GM23338 (cell line): Measurements from ENCODE around the gene UMODL1. TPM values are rescaled to one million over a fixed set of nuclear protein-coding genes. Genes with fewer than 3 reads are reported as not detected.

ENCODE experiments used
- ATAC-seq: fragments of 200-7000 bp; cut with Tn5 transposase; 3 replicates; pipeline ENCODE4 v1.9.1; 2020
- DNase-seq: peaks from one replicate; pipeline ENCODE4 v3.0.0-alpha.2; 2015; ENCODE audit warnings: low spot score
- H2AFZ ChIP-seq: fragments of 200-600 bp; sonication (generic); 2 replicates; pipeline ENCODE4 v1.8.0; 2016; ENCODE audit warnings: antibody characterized with exemption, mild to moderate bottlenecking, moderate library complexity
- H3F3A ChIP-seq: fragments of 200-600 bp; sonication (generic); replicated peaks from 2 replicates; pipeline ENCODE4 v1.8.0; 2017; ENCODE audit warnings: antibody characterized with exemption, mixed run types, low read depth
- H3K27ac ChIP-seq: fragments of 200-600 bp; sonication (generic); 2 replicates; pipeline ENCODE4 v1.6.1; 2016; ENCODE audit warnings: low read depth
- H3K27me3 ChIP-seq: fragments of 200-600 bp; sonication (generic); 2 replicates; pipeline ENCODE4 v1.8.0; 2016; ENCODE audit warnings: mild to moderate bottlenecking, mixed run types, moderate library complexity; ENCODE audit not compliant: insufficient read depth
- H3K36me3 ChIP-seq: fragments of 200-600 bp; sonication (generic); 2 replicates; pipeline ENCODE4 v1.8.0; 2016; ENCODE audit warnings: mild to moderate bottlenecking; ENCODE audit not compliant: insufficient read depth
- H3K4me1 ChIP-seq: fragments of 200-600 bp; sonication (generic); 2 replicates; pipeline ENCODE4 v1.8.0; 2016; ENCODE audit warnings: mild to moderate bottlenecking, moderate library complexity; ENCODE audit not compliant: insufficient read depth
- H3K4me2 ChIP-seq: fragments of 200-600 bp; sonication (generic); 2 replicates; pipeline ENCODE4 v1.7.1; 2017; ENCODE audit warnings: mixed run types
- H3K4me3 ChIP-seq: fragments of 200-600 bp; sonication (generic); 2 replicates; pipeline ENCODE4 v1.6.1; 2016; ENCODE audit warnings: mixed run types
- H3K79me2 ChIP-seq: fragments of 200-600 bp; sonication (generic); replicated peaks from 2 replicates; pipeline ENCODE4 v1.8.0; 2017; ENCODE audit warnings: mild to moderate bottlenecking; ENCODE audit not compliant: insufficient read depth
- H3K9me2 ChIP-seq: fragments of 200-600 bp; sonication (generic); 2 replicates; pipeline ENCODE4 v1.8.0; 2017; ENCODE audit not compliant: insufficient read depth
- H4K20me1 ChIP-seq: fragments of 200-600 bp; sonication (generic); replicated peaks from 2 replicates; pipeline ENCODE4 v1.8.0; 2017; ENCODE audit warnings: mild to moderate bottlenecking; ENCODE audit not compliant: insufficient read depth
- H3K27ac Mint-ChIP-seq: 2 replicates; pipeline ENCODE4 v1.8.0; 2020; ENCODE audit warnings: inconsistent platforms, mild to moderate bottlenecking, moderate library complexity, mixed read lengths
- H3K27me3 Mint-ChIP-seq: 3 replicates; pipeline ENCODE4 v1.8.0; 2022; ENCODE audit warnings: low read depth, mild to moderate bottlenecking, moderate library complexity, mixed read lengths, inconsistent platforms; ENCODE audit not compliant: insufficient read depth, poor library complexity
- H3K36me3 Mint-ChIP-seq: 3 replicates; pipeline ENCODE4 v1.8.0; 2021; ENCODE audit warnings: low read depth, mild to moderate bottlenecking, inconsistent platforms, moderate library complexity, mixed read lengths
- H3K4me1 Mint-ChIP-seq: 3 replicates; pipeline ENCODE4 v1.8.0; 2020; ENCODE audit warnings: mild to moderate bottlenecking, inconsistent platforms, mixed read lengths
- H3K4me3 Mint-ChIP-seq: 3 replicates; pipeline ENCODE4 v1.8.0; 2021; ENCODE audit warnings: moderate library complexity, mild to moderate bottlenecking, inconsistent platforms, mixed read lengths
- H3K9me3 Mint-ChIP-seq: 3 replicates; pipeline ENCODE4 v1.8.0; 2020; ENCODE audit warnings: moderate library complexity, mild to moderate bottlenecking, inconsistent platforms, mixed read lengths
- CREB1 ChIP-seq: fragments of 250-450 bp; sonication (Bioruptor Pico); IDR thresholded peaks from 2 replicates; pipeline ENCODE4 v1.5.0; 2020; ENCODE audit warnings: low read depth, mild to moderate bottlenecking, moderate library complexity
- CTCF ChIP-seq, 2 experiments: fragments of 200-600 bp in 1 of 2; sonication (generic) in 1 of 2; conservative IDR thresholded peaks; 2 replicates each; pipeline versions ENCODE4 v1.5.1 to v1.6.1; 2016 to 2017; ENCODE audit warnings: antibody characterized with exemption in 2 of 2, low read depth in 2 of 2, mild to moderate bottlenecking in 2 of 2, moderate library complexity in 1 of 2
- EZH2 ChIP-seq: fragments of 200-600 bp; sonication (generic); IDR thresholded peaks from one replicate; pipeline ENCODE4 v1.8.0; 2017; ENCODE audit warnings: antibody characterized with exemption, mild to moderate bottlenecking, low read depth; ENCODE audit not compliant: unreplicated experiment
- EZH2phosphoT487 ChIP-seq: fragments of 200-600 bp; sonication (generic); IDR thresholded peaks from one replicate; pipeline ENCODE4 v1.8.1; 2018; ENCODE audit warnings: antibody characterized with exemption; ENCODE audit not compliant: unreplicated experiment
- JUNB ChIP-seq: IDR thresholded peaks from one replicate; pipeline ENCODE4 v1.6.1; 2016; ENCODE audit warnings: antibody characterized with exemption; ENCODE audit not compliant: unreplicated experiment
- NANOG ChIP-seq: IDR thresholded peaks from 2 replicates; pipeline ENCODE4 v1.6.1; 2016; ENCODE audit warnings: antibody characterized with exemption, borderline replicate concordance
- POLR2AphosphoS5 ChIP-seq: IDR thresholded peaks from 2 replicates; pipeline ENCODE4 v1.6.1; 2016; ENCODE audit warnings: antibody characterized with exemption, low read depth
- STAT1 ChIP-seq: IDR thresholded peaks from one replicate; pipeline ENCODE4 v1.6.1; 2016; ENCODE audit warnings: antibody characterized with exemption; ENCODE audit not compliant: unreplicated experiment
- ZNF114 ChIP-seq: fragments of 250-450 bp; sonication (Bioruptor Pico); IDR thresholded peaks from 2 replicates; pipeline ENCODE4 v1.5.0; 2020; ENCODE audit warnings: mild to moderate bottlenecking, moderate library complexity
- ZNF331 ChIP-seq: fragments of 250-450 bp; sonication (Bioruptor Pico); IDR thresholded peaks from 2 replicates; pipeline ENCODE4 v1.5.0; 2020; ENCODE audit warnings: low read depth, mild to moderate bottlenecking, moderate library complexity
- polyA plus RNA-seq: library from polyadenylated mRNA; unstranded; fragments of >200 nt; fragmentation: Nextera tagmentation; extraction: Ambion mirVana; gene quantifications from 2 replicates; pipeline ENCODE4 v1.2.1, GENCODE V29; 2016
- total RNA-seq: library from RNA; depleted of rRNA; stranded (reverse); fragments of >200 nt; shearing (Covaris generic); gene quantifications from 2 replicates; pipeline ENCODE4 v1.2.3, GENCODE V29; 2014
- TF ChIP-seq, protein P1 (sequence below): fragments of 250-450 bp; sonication (Bioruptor Pico); IDR thresholded peaks from 2 replicates; pipeline ENCODE4 v1.5.0; 2020; ENCODE audit warnings: mild to moderate bottlenecking, moderate library complexity
- TF ChIP-seq, protein P2 (sequence below): IDR thresholded peaks from one replicate; pipeline ENCODE4 v1.6.1; 2018; ENCODE audit warnings: antibody characterized with exemption; ENCODE audit not compliant: unreplicated experiment
- TF ChIP-seq, protein P3 (sequence below): IDR thresholded peaks from 2 replicates; pipeline ENCODE4 v1.6.1; 2016; ENCODE audit warnings: antibody characterized with exemption

The UMODL1 gene
- total and polyA plus RNA-seq, 2 experiments from 2014 or later: not detected

DNA sequence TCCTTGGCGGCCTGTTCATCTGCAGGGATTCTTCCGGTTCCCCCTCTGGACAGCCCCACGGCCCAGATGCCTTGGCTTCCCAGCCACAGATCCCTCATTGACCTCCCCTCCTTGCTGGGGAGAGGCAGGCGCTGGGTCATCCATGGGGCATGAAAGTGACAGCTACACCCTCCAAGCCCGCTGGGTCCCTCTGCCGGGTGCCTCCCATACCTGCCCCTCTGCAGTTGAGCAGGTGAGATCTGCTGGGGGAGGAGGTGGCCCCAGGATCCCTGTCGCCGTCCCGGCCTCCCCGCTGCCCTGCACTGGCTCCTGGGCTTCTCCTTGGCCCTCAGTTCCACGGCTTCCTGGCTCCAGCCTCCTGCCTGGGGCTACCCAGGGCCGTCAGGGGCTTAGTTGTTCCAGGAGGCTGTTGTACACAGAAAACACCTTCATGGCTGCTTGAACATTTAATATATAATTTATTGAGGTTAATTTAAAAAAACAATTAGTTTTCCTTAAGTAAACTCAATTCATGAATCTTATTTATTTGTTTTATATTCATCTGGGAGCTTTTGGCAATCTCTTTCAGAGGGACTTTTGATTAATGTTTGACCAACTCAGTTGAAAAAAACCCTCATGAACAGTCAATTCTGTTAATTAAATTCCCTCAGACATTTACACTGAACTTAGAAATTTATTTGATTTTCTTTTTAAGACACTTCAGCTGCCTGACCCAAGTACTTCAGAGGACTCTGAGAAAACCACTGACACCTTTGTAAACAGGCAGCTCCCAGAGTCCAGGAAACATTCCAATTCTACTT, 80.2 kb downstream of the UMODL1 start:
- Histone ChIP-seq H3K4me2 (no peak overlapping the region), H3F3A (no peaks in the 10 kb centered on the region), H3K27me3 (no peaks in the 10 kb centered on the region), H3K4me1 (no peaks in the 10 kb centered on the region), H3K9me2 (no peaks in the 10 kb centered on the region), H3K4me3 (no peak overlapping the region), H3K27ac (no peak overlapping the region), H3K36me3 (no peaks in the 10 kb centered on the region), H2AFZ (no peak overlapping the region), H3K79me2 (no peaks in the 10 kb centered on the region), H4K20me1 (no peaks in the 10 kb centered on the region)
- Mint-ChIP-seq H3K27ac (no peak overlapping the region), H3K27me3 (peaks cover 2% of the 10 kb centered on the region), H3K36me3 (no peaks in the 10 kb centered on the region), H3K9me3 (no peaks in the 10 kb centered on the region; the same call in 2 of the 3 replicates), H3K4me3 (no peak overlapping the region), H3K4me1 (peaks cover 5% of the 10 kb centered on the region; the same call in 1 of the 3 replicates)
- peak; percentile 50 for ATAC-seq
- no peak for DNase-seq
- TF ChIP-seq NANOG: no peak
- TF ChIP-seq ZNF331: no peak
- no peak for TF ChIP-seq EZH2phosphoT487
- TF ChIP-seq CREB1 (CRISPR knock-in tag): no peak
- no peak for TF ChIP-seq JUNB
- TF ChIP-seq, protein P1, sequence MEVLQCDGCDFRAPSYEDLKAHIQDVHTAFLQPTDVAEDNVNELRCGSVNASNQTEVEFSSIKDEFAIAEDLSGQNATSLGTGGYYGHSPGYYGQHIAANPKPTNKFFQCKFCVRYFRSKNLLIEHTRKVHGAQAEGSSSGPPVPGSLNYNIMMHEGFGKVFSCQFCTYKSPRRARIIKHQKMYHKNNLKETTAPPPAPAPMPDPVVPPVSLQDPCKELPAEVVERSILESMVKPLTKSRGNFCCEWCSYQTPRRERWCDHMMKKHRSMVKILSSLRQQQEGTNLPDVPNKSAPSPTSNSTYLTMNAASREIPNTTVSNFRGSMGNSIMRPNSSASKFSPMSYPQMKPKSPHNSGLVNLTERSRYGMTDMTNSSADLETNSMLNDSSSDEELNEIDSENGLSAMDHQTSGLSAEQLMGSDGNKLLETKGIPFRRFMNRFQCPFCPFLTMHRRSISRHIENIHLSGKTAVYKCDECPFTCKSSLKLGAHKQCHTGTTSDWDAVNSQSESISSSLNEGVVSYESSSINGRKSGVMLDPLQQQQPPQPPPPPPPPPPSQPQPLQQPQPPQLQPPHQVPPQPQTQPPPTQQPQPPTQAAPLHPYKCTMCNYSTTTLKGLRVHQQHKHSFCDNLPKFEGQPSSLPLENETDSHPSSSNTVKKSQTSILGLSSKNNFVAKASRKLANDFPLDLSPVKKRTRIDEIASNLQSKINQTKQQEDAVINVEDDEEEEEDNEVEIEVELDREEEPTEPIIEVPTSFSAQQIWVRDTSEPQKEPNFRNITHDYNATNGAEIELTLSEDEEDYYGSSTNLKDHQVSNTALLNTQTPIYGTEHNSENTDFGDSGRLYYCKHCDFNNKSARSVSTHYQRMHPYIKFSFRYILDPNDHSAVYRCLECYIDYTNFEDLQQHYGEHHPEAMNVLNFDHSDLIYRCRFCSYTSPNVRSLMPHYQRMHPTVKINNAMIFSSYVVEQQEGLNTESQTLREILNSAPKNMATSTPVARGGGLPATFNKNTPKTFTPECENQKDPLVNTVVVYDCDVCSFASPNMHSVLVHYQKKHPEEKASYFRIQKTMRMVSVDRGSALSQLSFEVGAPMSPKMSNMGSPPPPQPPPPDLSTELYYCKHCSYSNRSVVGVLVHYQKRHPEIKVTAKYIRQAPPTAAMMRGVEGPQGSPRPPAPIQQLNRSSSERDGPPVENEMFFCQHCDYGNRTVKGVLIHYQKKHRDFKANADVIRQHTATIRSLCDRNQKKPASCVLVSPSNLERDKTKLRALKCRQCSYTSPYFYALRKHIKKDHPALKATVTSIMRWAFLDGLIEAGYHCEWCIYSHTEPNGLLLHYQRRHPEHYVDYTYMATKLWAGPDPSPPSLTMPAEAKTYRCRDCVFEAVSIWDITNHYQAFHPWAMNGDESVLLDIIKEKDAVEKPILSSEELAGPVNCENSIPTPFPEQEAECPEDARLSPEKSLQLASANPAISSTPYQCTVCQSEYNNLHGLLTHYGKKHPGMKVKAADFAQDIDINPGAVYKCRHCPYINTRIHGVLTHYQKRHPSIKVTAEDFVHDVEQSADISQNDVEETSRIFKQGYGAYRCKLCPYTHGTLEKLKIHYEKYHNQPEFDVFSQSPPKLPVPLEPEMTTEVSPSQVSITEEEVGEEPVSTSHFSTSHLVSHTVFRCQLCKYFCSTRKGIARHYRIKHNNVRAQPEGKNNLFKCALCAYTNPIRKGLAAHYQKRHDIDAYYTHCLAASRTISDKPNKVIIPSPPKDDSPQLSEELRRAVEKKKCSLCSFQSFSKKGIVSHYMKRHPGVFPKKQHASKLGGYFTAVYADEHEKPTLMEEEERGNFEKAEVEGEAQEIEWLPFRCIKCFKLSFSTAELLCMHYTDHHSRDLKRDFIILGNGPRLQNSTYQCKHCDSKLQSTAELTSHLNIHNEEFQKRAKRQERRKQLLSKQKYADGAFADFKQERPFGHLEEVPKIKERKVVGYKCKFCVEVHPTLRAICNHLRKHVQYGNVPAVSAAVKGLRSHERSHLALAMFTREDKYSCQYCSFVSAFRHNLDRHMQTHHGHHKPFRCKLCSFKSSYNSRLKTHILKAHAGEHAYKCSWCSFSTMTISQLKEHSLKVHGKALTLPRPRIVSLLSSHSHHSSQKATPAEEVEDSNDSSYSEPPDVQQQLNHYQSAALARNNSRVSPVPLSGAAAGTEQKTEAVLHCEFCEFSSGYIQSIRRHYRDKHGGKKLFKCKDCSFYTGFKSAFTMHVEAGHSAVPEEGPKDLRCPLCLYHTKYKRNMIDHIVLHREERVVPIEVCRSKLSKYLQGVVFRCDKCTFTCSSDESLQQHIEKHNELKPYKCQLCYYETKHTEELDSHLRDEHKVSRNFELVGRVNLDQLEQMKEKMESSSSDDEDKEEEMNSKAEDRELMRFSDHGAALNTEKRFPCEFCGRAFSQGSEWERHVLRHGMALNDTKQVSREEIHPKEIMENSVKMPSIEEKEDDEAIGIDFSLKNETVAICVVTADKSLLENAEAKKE (CRISPR knock-in tag): no peak
- TF ChIP-seq, protein P2, sequence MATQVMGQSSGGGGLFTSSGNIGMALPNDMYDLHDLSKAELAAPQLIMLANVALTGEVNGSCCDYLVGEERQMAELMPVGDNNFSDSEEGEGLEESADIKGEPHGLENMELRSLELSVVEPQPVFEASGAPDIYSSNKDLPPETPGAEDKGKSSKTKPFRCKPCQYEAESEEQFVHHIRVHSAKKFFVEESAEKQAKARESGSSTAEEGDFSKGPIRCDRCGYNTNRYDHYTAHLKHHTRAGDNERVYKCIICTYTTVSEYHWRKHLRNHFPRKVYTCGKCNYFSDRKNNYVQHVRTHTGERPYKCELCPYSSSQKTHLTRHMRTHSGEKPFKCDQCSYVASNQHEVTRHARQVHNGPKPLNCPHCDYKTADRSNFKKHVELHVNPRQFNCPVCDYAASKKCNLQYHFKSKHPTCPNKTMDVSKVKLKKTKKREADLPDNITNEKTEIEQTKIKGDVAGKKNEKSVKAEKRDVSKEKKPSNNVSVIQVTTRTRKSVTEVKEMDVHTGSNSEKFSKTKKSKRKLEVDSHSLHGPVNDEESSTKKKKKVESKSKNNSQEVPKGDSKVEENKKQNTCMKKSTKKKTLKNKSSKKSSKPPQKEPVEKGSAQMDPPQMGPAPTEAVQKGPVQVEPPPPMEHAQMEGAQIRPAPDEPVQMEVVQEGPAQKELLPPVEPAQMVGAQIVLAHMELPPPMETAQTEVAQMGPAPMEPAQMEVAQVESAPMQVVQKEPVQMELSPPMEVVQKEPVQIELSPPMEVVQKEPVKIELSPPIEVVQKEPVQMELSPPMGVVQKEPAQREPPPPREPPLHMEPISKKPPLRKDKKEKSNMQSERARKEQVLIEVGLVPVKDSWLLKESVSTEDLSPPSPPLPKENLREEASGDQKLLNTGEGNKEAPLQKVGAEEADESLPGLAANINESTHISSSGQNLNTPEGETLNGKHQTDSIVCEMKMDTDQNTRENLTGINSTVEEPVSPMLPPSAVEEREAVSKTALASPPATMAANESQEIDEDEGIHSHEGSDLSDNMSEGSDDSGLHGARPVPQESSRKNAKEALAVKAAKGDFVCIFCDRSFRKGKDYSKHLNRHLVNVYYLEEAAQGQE: no peak
- no peak for TF ChIP-seq ZNF114 (CRISPR knock-in tag)
- TF ChIP-seq STAT1: no peak
- no peak for TF ChIP-seq EZH2
- TF ChIP-seq, protein P3, sequence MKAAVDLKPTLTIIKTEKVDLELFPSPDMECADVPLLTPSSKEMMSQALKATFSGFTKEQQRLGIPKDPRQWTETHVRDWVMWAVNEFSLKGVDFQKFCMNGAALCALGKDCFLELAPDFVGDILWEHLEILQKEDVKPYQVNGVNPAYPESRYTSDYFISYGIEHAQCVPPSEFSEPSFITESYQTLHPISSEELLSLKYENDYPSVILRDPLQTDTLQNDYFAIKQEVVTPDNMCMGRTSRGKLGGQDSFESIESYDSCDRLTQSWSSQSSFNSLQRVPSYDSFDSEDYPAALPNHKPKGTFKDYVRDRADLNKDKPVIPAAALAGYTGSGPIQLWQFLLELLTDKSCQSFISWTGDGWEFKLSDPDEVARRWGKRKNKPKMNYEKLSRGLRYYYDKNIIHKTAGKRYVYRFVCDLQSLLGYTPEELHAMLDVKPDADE: no peak
- no peak for TF ChIP-seq POLR2AphosphoS5
- no peak for TF ChIP-seq CTCF (conservative IDR thresholded peaks at IDR 0.05; ENCODE audit: low read depth in 2 of 2)
